Measurements from ENCODE around the gene ST7L. TPM values are rescaled to one million over a fixed set of nuclear protein-coding genes. Genes with fewer than 3 reads are reported as not detected.

The ST7L gene
- total and polyA plus RNA-seq, 2 donors from 2014 or later: 12.9 to 20.6 TPM

DNA sequence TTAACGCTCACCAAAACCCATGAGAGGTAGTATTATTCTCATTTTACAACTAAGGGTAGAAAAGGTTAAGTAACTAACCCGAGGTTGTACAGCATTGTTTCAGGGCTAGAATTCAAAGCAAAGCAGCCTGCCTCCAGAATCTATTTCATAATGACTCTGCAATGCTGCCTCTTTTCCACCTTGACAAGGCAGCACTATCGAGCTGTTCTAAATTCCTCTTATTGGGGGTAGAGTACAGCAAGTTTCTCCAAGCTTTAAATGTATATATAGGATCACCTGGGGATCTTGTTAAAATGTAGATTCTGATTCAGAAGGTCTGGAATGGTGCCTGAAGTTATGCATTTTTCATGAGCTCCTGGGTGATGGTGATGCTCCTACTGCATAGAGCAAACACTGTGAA lies 80.1 kb downstream of the ST7L start:
- intact Hi-C loops (cut with DNase I): no loop called here
- FAIRE-seq (no peak), DNase-seq (no peak)
- TF ChIP-seq, protein P1, sequence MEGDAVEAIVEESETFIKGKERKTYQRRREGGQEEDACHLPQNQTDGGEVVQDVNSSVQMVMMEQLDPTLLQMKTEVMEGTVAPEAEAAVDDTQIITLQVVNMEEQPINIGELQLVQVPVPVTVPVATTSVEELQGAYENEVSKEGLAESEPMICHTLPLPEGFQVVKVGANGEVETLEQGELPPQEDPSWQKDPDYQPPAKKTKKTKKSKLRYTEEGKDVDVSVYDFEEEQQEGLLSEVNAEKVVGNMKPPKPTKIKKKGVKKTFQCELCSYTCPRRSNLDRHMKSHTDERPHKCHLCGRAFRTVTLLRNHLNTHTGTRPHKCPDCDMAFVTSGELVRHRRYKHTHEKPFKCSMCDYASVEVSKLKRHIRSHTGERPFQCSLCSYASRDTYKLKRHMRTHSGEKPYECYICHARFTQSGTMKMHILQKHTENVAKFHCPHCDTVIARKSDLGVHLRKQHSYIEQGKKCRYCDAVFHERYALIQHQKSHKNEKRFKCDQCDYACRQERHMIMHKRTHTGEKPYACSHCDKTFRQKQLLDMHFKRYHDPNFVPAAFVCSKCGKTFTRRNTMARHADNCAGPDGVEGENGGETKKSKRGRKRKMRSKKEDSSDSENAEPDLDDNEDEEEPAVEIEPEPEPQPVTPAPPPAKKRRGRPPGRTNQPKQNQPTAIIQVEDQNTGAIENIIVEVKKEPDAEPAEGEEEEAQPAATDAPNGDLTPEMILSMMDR (IDR thresholded peaks at IDR 0.05; ENCODE audit: borderline replicate concordance, extremely low read depth, insufficient read depth): no peak
- Histone ChIP-seq H3K9ac (ENCODE audit: low read length in 3 of 3) (no peak overlapping the region), H3K4me1 (ENCODE audit: control insufficient read depth in 2 of 3, insufficient read depth in 2 of 3, low read depth in 1 of 3, low read length in 3 of 3) (no peaks in the 10 kb centered on the region), H3K4me3 (ENCODE audit: low read length in 3 of 3) (no peak overlapping the region), H3K27me3 (ENCODE audit: control insufficient read depth, insufficient read depth, low read length) (no peaks in the 10 kb centered on the region), H3K36me3 (ENCODE audit: control insufficient read depth in 2 of 3, insufficient read depth in 3 of 3, low read length in 3 of 3) (peaks cover 0 to 6% (median 2%) of the 10 kb centered on the region in 3 donors), H3K9me3 (ENCODE audit: control insufficient read depth in 2 of 3, insufficient read depth in 1 of 3, low read length in 3 of 3) (no peaks in the 10 kb centered on the region), H3K27ac (ENCODE audit: low read depth in 2 of 2, low read length in 2 of 2) (no peak overlapping the region)

DNA sequence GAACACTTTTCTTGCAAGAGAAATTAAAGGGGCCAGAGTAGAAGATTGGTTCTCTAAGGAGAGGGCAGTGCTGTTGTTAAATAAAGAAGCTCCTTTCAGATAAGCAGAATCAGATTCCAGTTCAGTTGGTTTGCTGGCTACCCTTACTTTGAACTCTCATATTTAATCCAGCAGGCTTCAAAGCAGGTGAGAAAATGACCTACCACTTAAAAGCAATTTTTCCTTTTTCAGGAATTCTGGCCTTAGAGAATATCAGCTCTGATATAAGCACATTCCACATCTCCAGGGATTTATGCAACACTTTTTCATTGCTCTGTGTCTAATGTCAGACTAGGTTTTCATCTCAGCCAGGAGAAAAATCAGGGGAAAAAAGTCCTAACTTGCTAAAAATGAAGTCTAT lies 81.5 kb downstream of the ST7L start:
- H3K27me3 ChIP-seq (ENCODE audit: control insufficient read depth, insufficient read depth, low read length): no peaks in the 10 kb centered on the region
- no peak overlapping the region for H3K9ac ChIP-seq (ENCODE audit: low read length in 3 of 3)
- H3K9me3 ChIP-seq (ENCODE audit: control insufficient read depth in 2 of 3, insufficient read depth in 1 of 3, low read length in 3 of 3): no peaks in the 10 kb centered on the region
- TF ChIP-seq, protein P1 (IDR thresholded peaks at IDR 0.05; ENCODE audit: borderline replicate concordance, extremely low read depth, insufficient read depth): no peak
- intact Hi-C loops (cut with DNase I): no loop called here
- no peak for FAIRE-seq
- H3K27ac ChIP-seq (ENCODE audit: low read depth in 2 of 2, low read length in 2 of 2): no peak overlapping the region
- no peaks in the 10 kb centered on the region for H3K4me1 ChIP-seq (ENCODE audit: control insufficient read depth in 2 of 3, insufficient read depth in 2 of 3, low read depth in 1 of 3, low read length in 3 of 3)
- DNase-seq: no peak
- no peak overlapping the region for H3K4me3 ChIP-seq (ENCODE audit: low read length in 3 of 3)
- peaks cover under 1 to 6% (median 2%) of the 10 kb centered on the region in 3 donors for H3K36me3 ChIP-seq (ENCODE audit: control insufficient read depth in 2 of 3, insufficient read depth in 3 of 3, low read length in 3 of 3)

DNA sequence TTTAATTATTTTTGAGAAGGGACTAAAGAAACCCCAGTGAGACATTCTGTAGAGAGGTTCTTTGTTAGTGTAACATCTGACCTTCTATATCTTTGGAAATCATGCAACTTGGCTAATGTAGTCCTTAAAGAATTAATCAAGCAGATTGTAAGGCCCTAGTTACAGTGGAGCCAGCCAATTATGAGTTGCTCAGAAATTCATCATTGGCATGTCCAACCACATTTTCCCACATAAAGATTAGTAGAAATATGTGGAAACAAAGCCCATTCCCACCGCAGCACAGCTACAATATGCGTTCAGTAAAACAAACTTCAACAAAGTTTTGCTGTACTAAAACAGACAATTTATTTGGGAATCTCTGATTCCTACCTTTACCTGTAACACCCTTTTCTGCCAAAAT lies 82.4 kb downstream of the ST7L start:
- peaks cover 2 to 6% (median 3%) of the 10 kb centered on the region in 3 donors for H3K36me3 ChIP-seq (ENCODE audit: control insufficient read depth in 2 of 3, insufficient read depth in 3 of 3, low read length in 3 of 3)
- no peak overlapping the region for H3K27ac ChIP-seq (ENCODE audit: low read depth in 2 of 2, low read length in 2 of 2)
- DNase-seq: no peak
- no peaks in the 10 kb centered on the region for H3K9me3 ChIP-seq (ENCODE audit: control insufficient read depth in 2 of 3, insufficient read depth in 1 of 3, low read length in 3 of 3)
- no peak for FAIRE-seq
- no peaks in the 10 kb centered on the region for H3K4me1 ChIP-seq (ENCODE audit: control insufficient read depth in 2 of 3, insufficient read depth in 2 of 3, low read depth in 1 of 3, low read length in 3 of 3)
- H3K9ac ChIP-seq (ENCODE audit: low read length in 3 of 3): no peak overlapping the region
- H3K4me3 ChIP-seq (ENCODE audit: low read length in 3 of 3): no peak overlapping the region
- no peaks in the 10 kb centered on the region for H3K27me3 ChIP-seq (ENCODE audit: control insufficient read depth, insufficient read depth, low read length)
- TF ChIP-seq, protein P1 (IDR thresholded peaks at IDR 0.05; ENCODE audit: borderline replicate concordance, extremely low read depth, insufficient read depth): no peak
- intact Hi-C loops (cut with DNase I): no loop called here

DNA sequence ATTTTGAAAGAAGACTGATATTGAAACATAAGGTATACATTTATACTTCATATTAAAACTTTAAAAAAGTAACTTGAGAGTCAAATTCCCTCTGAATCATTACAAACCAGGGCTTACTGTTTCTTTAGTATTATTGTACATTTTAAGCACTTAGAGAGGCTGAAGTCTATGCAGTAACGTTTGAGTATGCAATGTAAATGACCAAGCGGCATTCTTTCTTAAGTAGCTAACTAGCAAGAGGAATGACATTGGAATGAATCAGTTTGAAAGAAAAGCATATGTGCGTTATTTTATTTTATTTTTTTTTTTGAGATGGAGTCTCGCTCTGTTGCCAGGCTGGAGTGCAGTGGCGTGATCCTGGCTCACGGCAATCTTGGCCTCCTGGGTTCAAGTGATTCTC lies 85.9 kb downstream of the ST7L start:
- Histone ChIP-seq H3K9ac (ENCODE audit: low read length in 3 of 3) (no peak overlapping the region), H3K36me3 (ENCODE audit: control insufficient read depth in 2 of 3, insufficient read depth in 3 of 3, low read length in 3 of 3) (peaks cover 0 to 3% (median 3%) of the 10 kb centered on the region in 3 donors), H3K4me1 (ENCODE audit: control insufficient read depth in 2 of 3, insufficient read depth in 2 of 3, low read depth in 1 of 3, low read length in 3 of 3) (no peaks in the 10 kb centered on the region), H3K4me3 (ENCODE audit: low read length in 3 of 3) (no peak overlapping the region), H3K9me3 (ENCODE audit: control insufficient read depth in 2 of 3, insufficient read depth in 1 of 3, low read length in 3 of 3) (no peaks in the 10 kb centered on the region), H3K27ac (ENCODE audit: low read depth in 2 of 2, low read length in 2 of 2) (no peak overlapping the region), H3K27me3 (ENCODE audit: control insufficient read depth, insufficient read depth, low read length) (no peaks in the 10 kb centered on the region)
- no peak for FAIRE-seq
- intact Hi-C loops (cut with DNase I): no loop called here
- TF ChIP-seq, protein P1 (IDR thresholded peaks at IDR 0.05; ENCODE audit: borderline replicate concordance, extremely low read depth, insufficient read depth): no peak
- DNase-seq: no peak

Data from kidney (tissue), 14 donors.